NOMO-1 (cell line): ENCODE results near the gene HNRNPL.
"Not testable (repeated sequence)": the region's sequence is repeated elsewhere in the genome, so short reads cannot be mapped to it uniquely, and the experiment has no call there.

Experiments used
- DNase-seq, 2 experiments: peaks; one replicate each; lab custom pipeline; 2025; ENCODE audit not compliant: unreplicated experiment in 2 of 2; lab: John Stamatoyannopoulos, UW

HNRNPL gene

DNA sequence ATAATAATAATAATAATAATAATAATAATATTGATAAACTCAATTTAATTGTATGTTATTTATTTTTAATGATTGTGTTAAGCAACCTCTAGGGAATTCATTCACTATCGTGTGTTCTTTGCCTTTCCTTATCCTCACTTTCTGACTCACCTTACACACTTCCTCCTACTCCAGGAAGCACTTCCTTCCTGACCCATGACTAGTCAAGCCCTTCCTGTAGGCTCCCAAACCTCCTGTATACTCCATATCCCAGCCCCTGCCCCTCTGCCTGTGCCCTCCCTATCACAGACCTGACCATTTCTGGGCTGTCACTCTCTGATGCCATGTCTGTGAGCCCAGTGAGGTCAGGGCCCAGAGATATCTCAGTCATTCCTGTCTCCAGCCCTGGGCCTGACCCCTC lies 44.6 kb downstream of the HNRNPL start:
- no peak for DNase-seq

DNA sequence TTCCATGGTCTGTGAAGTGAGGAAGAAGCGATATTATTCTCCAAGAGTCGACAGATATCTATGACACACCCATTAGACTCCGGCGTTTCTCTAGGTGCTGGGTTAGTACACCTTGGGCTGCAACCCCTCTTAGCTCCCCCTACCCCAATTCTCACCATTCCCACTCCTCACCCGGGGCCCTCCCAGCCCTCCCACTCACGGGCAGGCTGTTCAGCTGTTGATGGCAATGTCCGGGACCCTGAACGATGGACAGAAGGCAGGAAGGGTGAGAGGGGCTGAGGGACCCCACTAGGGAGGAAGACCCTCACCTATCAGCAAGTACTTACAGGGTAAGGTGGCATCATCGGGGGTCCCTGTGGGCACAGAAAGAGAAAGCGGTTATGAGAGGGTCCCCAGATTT lies 46.2 kb downstream of the HNRNPL start:
- DNase-seq, result no peak

DNA sequence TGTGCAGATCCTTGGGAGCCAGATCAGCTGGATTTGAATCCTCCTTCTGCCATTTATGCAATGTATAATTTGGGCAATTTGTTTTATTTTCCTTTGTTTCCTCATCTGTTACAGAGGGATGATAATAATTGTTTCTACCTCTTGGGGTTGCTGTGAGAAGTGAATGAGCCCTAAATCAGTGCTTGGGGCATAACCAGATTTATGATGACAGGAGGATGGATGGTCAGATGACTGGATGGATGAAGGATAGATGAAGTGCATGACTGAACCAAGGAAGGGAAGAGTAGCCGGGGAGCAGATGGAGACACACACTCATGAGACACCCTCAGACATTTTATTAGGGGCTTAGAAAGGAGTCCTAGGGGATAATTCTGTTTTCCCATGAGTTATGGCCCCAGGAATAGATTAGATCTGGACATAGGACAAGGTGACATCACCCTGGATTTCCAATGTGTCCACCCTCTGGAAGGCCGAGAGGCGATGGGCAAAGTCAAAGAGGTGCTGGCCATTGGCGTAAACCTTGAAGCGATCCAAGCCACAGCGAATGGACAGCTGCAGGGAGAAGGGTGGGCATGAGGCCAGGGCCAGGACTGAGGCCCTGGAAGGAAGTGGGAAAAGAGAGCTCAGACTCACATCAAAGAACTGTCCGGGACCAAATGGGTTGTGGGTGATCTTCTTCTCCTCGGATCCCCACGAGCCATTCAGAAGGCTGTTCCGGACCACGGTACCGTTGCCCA lies 48.3 kb downstream of the HNRNPL start:
- DNase-seq, result no peak

DNA sequence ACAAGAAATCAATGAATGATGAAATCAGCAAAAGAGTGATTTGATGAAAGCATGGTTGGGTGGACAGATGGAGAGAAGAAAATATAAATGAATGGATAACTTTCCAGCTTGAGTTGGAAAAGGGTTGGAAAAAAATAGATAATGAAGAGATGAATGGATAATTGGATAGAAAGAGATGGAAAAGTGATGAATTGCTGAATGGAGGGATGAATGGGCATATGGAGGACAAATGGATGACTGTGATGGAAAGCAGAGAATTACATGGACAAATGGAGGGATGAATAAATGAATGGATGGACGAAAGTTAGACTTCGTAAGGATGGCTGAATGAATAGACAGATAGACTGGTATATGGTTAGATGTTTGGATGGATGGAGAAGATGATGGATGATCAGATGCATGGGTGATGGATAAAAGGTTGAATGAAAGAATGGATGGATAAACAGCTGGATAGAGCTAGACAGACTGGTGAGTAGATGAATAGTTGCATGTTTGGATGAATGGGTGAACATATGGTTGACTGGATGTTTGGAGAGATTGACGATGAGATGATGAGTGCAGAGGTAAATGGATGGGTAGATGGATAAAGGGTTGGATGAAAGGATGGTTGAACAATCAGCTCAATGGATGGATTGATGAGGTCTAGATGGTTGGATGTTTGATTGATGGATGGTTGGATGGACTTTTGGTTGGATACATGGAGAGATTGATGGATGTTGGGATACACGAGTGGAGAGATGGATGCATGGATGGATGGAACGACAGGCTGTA lies 49.0 kb downstream of the HNRNPL start:
- DNase-seq, result no peak

DNA sequence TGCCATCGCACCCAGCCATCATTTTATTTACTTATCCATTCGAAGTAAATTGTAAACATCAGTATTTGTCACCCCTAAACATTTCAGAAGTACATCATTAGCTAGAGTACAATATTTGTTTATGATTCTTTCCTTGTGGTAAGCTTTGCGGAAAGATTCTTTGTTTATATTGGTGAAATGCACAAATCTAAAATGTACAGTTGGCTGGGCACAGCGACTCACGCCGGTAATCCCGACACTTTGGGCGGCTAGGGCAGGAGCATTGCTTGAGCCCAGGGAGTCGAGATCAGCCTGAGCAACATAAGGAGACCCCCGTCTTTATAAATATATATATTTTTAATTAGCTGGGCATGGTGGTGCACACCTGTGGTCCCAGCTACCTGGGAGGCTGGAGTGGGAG lies 50.7 kb downstream of the HNRNPL start:
- DNase-seq, result no peak

DNA sequence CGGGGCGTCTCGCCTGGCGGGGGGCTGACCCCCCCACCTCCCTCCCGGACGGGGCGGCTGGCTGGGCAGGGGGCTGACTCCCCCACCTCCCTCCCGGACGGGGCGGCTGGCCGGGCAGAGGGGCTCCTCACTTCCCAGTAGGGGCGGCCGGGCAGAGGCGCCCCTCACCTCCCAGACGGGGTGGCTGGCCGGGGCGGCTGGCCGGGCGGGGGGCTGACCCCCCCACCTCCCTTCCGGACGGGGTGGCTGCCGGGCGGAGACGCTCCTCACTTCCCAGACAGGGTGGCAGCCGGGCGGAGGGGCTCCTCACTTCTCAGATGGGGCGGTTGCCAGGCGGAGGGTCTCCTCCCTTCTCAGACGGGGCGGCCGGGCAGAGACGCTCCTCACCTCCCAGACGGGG lies 52.0 kb downstream of the HNRNPL start:
- DNase-seq, result not testable (repeated sequence)

DNA sequence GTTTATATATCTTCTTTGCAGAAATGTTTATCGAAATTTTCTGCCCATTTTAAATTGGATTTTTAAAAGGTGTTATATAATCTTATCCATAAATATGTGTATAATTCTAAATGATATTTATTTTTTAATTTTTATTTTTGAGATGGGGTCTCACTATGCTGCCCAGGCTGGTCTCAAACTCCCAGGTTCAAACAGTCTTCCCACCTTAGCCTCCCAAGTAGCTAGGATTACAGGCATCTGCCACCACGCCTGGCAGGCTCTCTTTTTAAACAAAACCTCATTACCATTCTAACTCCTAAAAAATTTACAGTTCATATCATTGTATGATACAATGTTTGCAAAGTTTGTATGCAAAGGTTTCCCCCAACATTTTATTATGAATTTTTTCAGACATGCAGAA lies 53.6 kb downstream of the HNRNPL start:
- DNase-seq, result no peak

DNA sequence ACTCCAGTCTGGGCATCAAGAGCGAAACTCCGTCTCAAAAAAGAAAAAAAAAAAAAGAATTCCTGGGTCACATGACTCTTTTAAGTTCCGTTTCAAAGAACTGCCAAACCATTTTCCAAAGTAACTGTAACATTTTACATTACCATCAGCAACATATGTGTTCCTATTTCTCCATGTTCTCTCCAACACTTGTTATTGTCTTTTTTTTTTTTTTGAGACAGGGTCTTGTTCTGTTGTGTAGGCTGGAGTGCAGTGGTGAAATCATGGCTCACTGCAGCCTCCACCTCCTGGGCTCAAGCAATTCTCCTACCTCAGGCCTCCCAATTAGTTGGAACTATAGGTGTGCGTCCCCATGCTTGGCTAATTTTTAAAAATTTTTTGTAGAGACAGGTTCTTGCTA lies 54.2 kb downstream of the HNRNPL start:
- no peak for DNase-seq

DNA sequence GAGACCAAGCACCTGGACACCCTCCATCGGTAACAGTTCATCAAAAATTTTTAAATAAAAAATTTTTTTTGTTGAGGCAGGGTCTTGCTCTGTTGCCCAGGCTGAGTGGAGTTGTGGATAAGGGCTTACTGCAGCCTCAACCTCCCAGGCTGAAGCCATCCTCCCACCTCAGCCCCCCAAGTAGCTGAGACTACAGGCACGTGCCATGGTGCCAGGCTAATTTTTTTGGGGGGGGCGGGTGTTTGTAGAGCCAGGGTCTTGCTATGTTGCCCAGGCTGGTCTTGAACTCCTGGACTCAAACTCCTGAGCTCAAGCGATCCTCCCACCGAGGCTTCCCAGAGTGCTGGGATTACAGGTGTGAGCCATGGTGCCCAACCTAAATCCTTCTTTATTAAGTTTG lies 56.1 kb downstream of the HNRNPL start:
- DNase-seq, result no peak

DNA sequence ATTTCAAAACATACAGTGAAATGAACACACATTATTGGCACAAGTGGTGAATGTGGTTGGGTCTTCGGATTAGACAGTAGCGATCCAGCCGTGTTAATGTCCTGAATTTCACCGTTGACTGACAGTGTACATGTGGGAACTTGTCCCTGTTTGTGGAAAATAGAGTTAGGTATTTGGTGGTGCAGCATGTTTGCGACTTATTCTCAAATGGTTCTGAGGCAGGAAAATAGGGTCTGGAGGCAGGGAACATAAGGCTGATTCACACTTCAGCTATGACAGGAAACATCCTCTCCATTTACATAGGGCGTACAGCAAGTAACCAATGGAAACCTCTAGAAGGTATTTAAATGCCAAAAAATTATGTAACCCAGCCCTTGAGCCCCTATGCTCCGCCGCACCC lies 56.6 kb downstream of the HNRNPL start:
- no peak for DNase-seq

DNA sequence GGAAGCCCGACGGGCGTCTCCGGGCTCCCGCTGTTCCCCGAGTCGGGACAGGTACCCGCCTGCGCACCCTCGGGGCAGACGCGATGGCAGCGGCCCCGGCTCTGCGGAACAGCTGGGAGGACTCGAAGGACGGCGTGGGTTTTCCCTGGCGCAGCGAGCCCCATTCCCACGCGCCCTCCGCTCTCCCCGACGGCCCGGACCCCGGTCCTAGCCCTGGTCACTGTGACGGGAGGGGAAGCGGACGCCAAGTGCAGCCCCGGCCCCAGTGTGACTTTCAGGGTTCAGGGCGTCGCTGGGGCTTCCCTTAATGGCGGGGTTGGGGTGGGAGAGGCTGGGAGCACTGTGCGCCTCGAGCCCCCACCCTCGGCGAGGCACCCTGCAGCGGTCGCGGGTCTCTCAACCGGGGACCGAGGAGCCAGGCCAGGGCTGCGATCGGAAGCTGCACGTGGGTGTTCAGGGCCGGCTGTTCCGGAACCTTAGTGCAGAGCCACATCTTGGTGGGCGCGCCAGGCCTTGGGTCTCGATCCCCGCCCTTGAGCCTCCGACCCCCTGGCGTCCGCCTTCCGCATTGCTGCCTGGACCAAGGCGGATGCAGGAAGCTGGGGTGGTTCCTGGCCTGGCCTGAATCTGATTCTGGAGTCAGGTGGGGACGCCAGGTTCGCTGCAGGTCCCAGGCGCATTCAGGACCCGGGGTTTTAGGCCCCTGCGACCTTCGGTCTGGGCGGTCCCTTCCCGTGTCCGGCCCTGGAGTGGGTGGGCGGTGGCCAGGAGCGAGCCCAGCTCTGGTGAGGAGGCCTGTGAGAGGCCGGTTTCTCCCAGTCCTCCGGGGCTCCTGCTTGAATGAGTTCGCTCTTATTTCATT lies 57.3 kb downstream of the HNRNPL start:
- no peak for DNase-seq

DNA sequence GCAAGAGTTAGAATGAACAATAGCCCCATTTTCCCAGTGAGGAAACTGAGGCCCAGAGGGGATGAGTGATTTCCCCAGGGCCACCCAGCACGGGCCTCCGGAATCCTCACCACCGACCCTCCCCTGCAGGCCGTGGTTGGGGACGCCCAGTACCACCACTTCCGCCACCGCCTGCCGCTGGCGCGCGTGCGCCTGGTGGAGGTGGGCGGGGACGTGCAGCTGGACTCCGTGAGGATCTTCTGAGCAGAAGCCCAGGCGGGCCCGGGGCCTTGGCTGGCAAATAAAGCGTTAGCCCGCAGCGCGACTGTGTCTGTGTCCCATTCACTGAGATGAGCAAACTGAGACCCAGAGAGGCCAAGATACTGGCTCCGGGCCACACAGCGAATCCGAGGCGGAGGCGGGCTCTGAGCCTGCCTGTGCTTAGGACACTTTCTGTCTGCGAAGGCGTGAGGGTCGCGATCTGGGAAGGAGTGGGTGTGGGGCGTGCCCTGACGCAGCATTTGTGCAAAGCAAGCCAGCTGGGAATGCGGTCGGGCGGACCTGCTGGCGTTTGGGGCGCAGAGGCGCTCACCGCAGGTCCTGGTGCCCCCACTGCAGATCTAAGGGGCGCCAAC lies 58.2 kb downstream of the HNRNPL start:
- DNase-seq, result not testable (repeated sequence)

DNA sequence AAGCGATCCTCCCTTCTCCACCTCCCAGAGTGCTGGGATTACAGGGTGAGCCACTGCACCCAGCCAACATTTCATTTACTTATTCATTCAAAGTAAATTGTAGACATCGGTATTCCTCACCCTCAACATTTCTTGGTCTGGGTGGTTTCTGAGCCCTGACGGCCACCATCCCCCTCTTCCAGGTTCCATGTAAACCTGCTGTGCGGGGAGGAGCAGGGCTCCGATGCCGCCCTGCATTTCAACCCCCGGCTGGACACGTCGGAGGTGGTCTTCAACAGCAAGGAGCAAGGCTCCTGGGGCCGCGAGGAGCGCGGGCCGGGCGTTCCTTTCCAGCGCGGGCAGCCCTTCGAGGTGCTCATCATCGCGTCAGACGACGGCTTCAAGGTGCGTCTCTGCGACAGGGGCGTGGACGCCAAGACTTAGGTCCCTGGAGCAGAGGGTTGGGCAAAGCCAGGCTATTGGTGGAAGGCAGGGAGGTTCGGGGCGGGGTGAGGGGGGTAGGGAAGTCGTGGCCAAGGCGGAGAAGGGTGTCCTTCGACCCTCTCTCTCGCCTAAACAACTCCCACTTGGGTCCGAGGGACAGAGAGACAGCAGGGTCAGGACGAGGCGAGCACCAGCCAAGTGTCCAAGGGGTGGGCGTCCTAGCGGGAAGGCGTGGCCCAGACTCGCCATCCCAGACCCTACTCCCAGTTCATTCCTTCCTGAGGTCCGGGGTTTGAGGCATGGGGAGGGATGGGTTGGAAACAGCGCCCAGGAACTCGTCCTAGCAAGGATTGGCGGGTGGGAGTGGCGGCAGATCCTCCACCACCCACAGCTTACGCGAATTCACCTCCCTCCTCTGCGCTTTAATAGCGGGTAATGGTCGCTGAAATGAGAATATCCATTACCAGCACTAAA lies 59.0 kb downstream of the HNRNPL start:
- not testable (repeated sequence) for DNase-seq

DNA sequence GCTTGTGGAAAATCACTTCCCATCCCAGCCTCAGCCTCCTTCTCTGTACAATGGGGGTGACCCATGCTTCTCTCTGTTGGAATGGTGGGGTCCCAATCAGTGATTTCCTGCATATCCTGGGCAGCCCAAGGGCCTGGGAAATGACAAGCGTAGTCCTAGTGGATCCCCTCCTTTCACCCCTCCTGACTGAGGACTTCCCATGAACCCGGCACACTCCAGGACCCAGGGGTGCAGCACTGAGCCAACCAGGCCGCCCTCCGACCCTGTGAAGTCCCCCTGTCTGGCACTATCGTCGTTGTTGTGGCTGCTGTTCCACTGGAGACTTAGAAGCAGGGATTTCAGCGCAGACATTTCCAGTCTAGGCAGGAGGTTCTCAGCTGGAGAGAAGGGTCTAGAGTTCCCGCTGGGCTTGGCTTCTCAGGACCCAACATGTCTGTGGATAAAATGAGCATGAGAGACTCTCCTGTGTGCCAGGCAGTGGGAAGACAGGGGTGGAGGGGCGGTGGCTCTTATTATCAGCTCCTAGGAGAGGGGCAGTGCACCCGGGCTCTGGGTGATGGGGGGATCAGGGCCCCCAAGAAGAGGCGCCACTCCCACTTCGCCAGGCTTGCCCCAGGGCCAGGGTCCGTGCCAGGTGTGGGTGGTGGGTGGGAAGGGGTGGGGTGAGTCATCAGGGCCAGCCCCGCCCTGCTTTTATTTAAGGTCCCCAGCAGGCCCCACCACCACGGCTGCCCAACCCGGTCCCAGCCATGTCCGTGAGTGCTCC lies 61.1 kb downstream of the HNRNPL start, which contains the start of gene LGALS7B:
TSS of gene LGALS7B (plus strand) at position 723 of the 766 bp plus-strand sequence. CDS start at position 750, 27 bp downstream.
- DNase-seq, result no peak

DNA sequence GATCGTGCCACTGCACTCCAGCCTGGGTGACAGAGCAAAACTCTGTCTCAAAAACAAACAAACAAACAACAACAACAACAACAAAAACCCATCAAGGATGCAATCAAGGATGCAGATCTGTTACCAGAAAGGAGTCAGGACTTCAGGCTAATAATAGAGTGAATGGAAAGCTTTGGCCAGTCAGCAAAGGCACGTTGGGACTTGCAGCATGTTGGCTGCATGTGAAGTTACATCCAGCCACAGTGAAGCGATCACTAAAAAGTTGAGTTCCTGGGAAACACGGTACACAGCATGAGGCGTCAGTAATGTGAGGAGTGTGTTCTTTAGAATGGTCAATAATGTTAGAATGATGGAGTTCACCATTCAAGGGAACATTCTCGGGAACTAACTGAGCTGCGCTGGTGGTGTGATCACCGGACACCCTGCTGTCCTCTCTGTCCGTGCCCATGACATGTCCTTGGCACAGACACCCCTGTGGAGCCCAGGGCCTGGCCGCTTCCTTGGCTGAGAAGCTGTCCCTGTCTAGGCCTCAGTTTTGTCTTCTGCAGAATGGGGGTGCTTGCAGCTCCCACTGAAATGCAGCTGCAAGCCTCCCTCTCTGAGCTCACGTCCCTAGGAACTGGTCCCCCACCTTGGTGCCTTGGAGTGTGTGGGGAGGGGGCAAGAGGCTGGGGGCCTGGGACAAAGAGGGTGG lies 63.1 kb downstream of the HNRNPL start:
- DNase-seq, result no peak
